Skin epidermis (tissue), 12 donors: ENCODE measurements around the gene CACNA2D2.
A peak's percentile ranks its signal among the peaks of the same experiment; 100 is the strongest.

Source experiments
- H3K27ac ChIP-seq, 21 experiments: fragments of 200-600 bp; sonication (generic) in 11 of 21; one replicate each; pipeline ENCODE4 v1.5.0; 2020; ENCODE audit warnings: mild to moderate bottlenecking in 3 of 21, inconsistent platforms in 2 of 21, moderate library complexity in 2 of 21
- H3K4me3 ChIP-seq, 7 experiments: fragments of 200-600 bp; sonication (generic) in 2 of 7; one replicate each; pipeline ENCODE4 v1.5.0; 2020; ENCODE audit warnings: inconsistent platforms in 2 of 7, mild to moderate bottlenecking in 2 of 7, moderate library complexity in 1 of 7

CACNA2D2 gene

DNA sequence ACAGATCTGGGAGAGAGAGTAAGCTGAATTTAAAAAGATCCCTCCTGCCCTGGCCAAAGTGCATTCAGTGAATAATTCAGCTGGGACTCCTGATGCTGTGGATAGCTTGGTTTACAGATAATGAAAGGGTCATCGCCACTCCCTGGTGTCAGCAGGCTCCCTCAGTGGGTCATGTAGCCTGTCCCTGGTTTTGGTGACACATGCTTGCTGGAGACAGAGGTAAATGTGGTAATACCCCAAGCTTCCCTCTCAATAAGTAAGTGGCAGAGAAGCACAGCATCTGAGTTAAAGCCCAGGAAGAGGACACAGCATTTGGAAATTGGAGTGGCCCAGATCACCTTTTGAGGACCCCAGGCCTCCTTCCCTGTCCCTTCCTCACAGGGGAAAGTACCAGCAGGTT is 146.0 kb downstream of the CACNA2D2 start:
- peak overlapping the region; percentile 69 to 98 (median 79) for H3K4me3 ChIP-seq
- H3K27ac ChIP-seq: peak overlapping the region in 8 of 21 experiments; percentile 14 to 99 (median 94)

DNA sequence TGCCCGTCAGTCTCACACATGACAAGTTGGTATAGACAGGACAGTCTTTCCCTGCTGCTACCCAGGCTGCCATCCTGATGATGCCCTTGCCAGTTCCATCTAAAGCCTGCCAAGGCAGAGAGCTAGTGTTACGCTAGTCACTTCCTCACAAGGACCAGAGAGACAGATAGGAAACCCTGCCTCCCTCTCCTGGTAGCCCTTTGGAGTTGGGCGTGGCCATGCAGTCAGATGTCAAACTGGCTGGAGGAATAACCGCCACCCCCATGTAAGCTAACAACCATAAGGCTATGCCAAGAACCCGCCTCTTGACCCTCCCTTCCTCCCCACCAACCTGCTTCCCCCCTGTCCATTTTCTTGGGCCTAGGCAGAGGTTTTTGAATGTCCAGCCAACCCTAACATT is 146.9 kb downstream of the CACNA2D2 start:
- Histone ChIP-seq H3K27ac (peak overlapping the region in 8 of 21 experiments; percentile 6 to 95 (median 44)), H3K4me3 (peak overlapping the region in 3 of 7 experiments; percentile 13 to 98 (median 15))

DNA sequence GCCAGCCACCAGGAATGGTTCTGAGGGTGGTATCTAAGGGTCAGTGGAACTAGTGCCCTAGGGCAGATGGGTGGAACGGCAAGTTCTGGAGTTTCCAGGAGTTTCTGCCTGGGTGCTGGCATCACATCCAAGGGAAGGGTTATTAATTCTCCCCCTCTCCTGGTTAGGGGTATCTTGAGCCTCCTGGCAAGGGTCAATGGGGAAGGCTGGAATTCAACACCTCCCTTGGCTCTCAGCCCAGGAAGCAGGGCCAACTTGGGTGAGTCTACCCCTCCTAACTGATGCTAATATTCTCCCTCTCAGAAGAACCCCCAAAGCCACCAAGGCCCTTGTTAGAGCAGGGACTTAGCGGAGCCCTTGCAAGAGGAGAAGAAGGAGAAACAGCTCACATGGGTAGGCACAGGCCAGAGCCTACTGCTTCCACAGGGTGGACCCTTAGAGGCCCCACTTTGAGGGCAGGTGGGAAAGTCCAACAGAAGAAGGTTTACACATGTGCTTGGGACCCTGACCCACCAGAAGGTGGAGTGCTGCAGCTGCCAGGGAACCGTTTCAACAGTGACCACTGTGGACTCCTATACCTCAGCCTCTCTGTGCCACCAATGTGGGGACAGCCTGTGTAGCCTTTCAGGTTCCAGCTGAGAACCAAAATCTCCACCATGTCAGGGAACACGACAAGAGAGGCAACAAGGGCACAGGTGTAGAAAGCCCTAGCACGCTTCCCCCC is 147.4 kb downstream of the CACNA2D2 start:
- Histone ChIP-seq H3K4me3 (peak overlapping the region in 1 of 7 experiments; percentile 98), H3K27ac (peak overlapping the region in 9 of 21 experiments; percentile 6 to 95 (median 42))

DNA sequence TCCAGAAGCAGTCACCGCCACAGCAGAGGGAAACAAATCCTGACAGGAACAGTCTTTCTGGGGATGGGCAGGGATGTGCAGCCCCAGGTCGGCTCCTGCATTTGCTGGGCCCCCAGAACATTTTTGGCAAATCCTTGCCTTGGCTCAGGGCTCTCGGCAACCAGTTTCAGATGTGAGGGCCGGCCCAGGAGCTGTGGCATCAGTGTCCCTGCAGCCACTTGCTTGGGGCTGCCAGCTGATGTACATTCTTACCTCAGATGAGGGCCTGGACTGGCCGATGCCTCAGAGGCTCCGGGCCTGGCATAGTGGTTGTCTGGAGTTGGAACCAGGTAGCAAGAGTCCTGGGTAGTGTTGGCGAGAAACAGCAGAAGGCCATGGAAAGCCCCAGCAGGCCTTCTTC is 148.6 kb downstream of the CACNA2D2 start:
- no peak overlapping the region for H3K4me3 ChIP-seq
- peak overlapping the region in 2 of 21 experiments; percentile 47 to 94 for H3K27ac ChIP-seq

DNA sequence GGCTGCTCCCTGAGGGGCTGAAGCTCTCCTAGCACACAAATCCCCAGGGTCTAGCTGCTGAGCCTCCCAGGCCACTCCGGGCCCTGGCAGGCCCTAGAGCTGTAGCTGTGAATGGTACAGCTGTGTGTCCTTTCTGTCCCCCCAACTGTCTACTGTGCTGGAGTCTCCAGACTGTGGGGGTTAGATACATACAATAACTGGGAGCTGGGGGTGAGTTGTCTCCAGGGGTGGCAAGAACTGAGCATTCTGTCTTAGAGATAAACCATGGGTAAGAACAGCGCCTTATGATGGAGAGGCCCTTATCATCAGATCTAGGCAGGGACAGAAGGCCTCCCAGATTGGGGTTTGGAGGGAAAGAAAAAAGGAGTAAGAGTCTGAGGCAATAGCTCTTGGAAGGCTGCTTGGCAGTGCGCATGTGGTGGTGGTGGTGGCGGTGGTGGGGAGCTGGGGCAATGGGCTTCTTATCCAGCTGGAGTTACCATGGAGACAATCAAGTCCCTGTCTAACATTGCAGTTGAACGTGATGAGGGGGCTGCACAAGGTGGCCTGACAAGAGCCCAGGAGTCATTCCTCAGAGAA is 149.2 kb downstream of the CACNA2D2 start:
- Histone ChIP-seq H3K27ac (no peak overlapping the region), H3K4me3 (no peak overlapping the region)

DNA sequence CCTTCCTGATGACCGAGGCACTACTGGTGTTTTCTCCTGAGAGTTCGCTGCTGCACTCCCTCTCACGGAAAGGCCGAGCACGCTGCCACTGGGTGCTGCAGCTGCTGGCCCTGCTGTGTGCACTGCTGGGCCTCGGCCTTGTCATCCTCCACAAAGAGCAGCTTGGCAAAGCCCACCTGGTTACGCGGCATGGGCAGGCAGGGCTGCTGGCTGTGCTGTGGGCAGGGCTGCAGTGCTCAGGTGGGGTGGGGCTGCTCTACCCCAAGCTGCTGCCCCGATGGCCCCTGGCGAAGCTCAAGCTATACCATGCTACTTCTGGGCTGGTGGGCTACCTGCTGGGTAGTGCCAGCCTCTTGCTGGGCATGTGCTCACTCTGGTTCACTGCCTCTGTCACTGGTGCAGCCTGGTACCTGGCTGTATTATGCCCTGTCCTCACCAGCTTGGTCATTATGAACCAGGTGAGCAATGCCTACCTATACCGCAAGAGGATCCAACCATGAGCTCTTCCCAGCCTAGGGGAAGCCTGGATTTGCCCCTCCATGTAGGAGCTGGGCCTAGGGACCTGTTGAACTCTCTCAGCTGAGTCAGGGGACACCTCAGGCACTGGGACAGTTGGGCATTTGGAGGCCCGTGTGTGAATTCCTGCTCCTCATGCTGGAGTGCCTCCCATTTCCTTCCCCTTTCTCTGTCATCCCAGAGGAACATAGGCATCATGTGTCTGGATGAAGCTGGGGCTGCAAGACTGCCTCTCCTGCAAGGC is 150.0 kb downstream of the CACNA2D2 start:
- Histone ChIP-seq H3K4me3 (no peak overlapping the region), H3K27ac (peak overlapping the region in 1 of 21 experiments; percentile 37)

DNA sequence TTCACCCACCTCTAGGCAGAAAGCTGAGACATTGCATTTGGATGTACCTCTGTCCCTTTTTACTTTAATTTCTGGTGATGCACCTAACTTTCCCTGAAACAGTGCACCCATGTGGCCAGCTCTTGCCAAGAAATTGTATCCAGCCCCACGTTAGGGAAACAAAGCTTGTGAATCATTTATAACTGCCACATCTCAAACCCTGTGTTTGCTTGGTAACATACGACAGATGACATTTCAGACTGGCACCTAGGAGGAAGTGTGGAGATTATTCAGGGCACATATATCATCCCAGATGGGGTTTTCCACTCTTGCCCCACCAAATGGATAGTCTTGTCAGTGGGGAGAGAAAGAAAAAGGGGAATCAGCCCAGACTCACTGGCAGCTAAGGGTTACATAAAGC is 150.7 kb downstream of the CACNA2D2 start:
- peak overlapping the region in 1 of 21 experiments; percentile 37 for H3K27ac ChIP-seq
- no peak overlapping the region for H3K4me3 ChIP-seq

DNA sequence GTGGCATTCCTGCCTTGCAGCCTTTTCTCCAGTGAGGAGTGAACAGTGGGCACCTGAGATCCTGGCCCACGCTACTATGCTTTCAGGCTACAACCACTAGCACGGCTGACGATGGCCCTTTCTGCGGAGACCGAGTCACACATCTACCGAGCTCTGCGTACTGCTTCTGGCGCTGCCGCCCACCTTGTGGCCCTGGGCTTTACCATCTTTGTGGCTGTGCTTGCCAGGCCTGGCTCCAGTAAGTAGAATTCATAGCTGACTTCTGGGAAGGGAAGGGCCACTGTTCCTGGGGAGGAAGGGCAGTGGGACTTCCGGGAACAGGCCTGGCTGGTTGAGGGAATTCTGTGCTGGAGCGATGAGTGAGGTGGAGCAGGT is 152.1 kb downstream of the CACNA2D2 start:
- H3K4me3 ChIP-seq: peak overlapping the region; percentile 34 to 81 (median 60)
- peak overlapping the region in 19 of 21 experiments; percentile 82 to 100 (median 92) for H3K27ac ChIP-seq

DNA sequence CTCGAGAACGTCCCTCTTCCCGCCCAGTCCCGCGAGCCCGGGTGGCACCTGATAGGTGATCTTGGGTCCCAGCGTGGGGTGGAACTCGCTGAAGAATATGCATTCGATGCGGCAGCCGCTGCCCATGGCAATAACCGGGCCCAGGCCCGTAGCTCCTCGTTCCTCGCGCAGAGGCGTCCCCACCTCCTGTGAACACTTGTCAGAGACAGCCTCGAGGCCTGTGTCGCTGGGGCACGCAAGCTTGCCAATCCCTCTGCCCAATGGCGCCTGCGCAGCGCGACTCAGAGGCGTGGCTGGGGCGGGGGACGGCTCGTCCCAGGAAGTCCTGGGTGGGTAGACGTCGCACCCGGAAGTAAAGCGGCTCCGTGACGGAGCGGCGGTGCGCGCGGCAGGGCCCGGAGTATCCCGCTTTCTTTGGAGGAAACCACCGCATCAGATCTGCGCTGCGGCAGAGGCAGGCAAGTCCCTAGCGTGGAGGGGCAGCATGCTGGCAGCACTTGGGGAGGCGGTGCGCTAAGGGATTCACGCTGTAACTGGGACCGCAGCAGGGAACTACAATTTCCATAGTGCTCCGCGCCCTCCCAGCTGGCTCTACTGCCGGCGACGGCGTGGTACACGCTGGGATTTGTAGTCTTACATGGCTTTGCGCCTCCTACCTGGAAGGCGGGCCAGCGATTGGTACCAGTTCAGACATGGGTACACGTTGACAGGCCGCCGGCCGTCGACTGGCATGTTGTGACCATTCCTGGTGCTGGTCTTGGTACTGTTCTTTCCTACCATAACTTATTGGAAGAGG is 152.7 kb downstream of the CACNA2D2 start, which contains the start of the genes CYB561D2 and NPRL2:
Gene CYB561D2 (plus strand): TSS at position 336 of the 796 bp plus-strand sequence. CDS start 572 bp downstream, outside the sequence.
Gene NPRL2 (minus strand): TSS at position 249 of the 796 bp plus-strand sequence. CDS start 123 bp downstream, at position 126.
- Histone ChIP-seq H3K27ac (peak within 1 kb of the TSS; percentile 74 to 100 (median 92)), H3K4me3 (peak within 1 kb of the TSS; percentile 34 to 81 (median 60))

DNA sequence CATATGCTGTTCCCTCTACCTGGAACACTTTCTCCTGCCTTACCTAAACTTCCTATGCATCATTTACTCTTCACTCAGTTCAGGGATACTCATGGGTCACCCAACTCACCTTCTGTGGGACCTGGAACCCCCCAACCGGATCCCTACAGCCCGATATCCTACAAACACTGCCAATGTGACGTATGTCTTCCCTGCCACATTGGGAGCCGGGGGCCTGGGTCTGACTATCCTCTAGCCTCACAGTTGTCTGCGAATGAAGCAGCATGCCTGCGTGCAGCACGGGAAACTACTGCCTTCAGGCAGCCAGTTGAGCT is 153.3 kb downstream of the CACNA2D2 start:
- H3K4me3 ChIP-seq: peak overlapping the region; percentile 34 to 81 (median 60)
- H3K27ac ChIP-seq: peak overlapping the region; percentile 59 to 100 (median 92)

DNA sequence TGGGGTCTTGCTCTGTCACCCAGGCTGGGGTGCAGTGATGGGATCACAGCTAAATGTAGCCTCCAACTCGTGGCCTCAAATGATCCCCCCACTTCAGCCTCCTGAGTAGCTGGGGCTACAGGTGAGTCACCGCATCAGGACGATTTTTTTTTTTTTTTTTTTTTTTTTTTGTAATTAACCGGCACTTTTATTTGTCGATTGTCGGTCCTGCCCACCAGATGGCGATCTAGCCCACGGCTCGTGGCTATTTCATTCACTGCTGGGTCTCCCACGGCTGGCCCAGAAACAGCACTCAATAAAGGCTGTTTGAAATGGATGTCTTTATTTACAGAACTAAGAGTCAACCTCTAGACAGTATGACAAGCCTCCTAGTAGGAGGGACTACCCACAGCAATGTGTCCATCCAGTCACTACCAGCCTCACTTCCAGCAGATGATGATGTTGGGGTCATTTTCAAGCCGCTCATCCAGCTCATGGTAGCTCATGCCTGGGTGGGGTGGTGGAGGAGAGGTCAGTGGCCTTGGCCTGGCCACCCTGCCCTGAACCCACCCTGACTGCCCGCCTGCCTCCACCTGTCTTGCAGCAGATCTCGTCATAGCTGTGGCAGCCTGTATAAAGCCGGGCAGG is 156.1 kb downstream of the CACNA2D2 start:
- Histone ChIP-seq H3K27ac (peak overlapping the region in 2 of 21 experiments; percentile 12 to 28), H3K4me3 (no peak overlapping the region)

DNA sequence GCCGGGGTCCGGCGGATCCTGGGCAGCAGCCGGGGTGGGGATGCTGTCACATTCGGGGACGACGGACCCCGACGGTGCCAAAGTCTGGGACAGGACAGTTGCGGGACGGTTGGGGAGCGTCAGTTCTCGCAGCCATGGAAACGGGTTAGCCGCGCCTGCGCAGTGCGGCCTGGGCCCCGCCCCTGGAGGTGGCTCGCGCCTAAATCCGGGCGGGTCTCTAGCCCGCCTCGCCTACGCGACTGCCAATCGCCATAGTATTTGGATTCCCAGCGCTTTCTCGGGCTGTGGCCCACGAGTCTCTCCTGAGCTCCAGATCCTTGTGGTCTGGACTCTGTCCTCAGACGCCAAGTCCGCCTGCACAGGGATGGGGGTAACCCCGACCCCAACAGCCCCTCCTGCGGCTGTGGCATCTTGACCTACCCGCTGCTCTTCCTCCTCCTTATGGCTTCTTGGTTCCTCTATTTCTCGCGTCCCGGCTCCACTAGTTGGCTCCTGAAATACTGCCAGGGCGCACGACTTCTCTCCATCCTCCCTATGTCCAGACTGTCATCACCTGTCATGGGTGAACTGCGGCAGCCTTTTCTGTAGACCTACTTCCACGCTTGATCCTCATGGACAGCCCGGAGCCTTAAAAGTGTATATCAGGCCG is 157.7 kb downstream of the CACNA2D2 start, which contains the start of gene ZMYND10:
Gene ZMYND10 (minus strand): TSS at position 147 of the 649 bp plus-strand sequence. CDS start 153 bp downstream, outside the sequence.
- peak within 1 kb of the TSS in 4 of 21 experiments; percentile 23 to 65 (median 52) for H3K27ac ChIP-seq
- peak within 1 kb of the TSS in 6 of 7 experiments; percentile 16 to 37 (median 29) for H3K4me3 ChIP-seq

DNA sequence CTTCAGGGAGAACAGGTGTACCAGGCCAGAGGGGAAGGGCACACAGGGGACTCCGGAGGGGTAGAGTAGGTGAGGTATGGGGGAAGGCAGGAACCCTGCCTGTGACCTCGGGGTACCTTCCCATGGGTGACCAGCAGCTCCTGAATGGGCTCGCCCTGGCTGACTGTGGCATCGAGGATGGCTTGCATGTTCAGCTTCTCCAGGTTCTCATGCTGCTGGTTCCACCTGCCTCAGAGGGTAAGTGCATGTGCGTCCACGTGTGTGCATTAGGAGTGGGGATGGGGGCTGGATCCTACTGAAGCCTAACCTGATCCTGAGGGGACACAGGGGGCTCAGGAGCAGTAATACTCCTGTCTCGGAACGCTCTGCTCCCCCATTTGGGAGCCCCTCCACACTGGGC is 158.4 kb downstream of the CACNA2D2 start:
- H3K27ac ChIP-seq: no peak overlapping the region

DNA sequence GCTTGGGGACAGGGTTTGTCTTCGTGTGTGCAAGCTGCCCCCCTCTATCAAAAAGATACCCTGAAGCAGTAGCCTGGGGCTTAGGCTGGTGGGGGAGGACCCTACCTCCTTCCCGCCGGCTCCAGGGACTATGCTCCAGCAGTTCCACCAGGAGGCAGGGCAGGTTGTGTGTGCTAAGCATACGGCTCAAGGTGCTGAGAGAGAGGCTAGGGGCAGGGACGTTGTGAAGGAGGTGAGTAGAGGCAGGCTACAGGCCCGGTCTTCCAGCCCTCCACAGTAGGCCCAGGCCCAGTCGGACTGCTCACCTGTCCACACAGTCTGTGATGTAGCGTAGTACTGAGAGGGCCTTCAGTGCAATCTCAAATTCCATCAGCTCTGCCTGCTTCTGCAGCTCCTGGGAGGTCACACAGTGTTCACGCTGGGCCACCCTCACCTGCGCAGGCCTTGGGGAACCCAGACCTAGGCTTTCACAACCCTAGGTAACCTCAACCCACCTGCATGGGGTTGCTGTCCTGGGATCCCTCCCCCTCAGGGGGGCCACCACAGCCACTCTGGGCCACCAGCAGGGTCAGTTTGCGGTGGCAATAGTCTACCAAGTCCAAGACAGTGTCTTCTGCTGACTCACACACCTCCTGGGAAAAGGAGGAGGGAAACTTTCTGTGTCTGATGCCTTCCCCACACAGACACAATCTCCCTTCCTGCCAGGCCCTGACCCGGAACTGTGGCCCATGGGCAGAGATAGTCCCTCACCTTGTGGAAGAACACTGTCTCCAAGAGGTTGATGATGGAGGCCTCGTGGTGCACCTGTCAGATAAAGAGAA is 160.4 kb downstream of the CACNA2D2 start:
- peak overlapping the region in 4 of 21 experiments; percentile 23 to 98 (median 97) for H3K27ac ChIP-seq
- no peak overlapping the region for H3K4me3 ChIP-seq

More for the DNA sequence above, 158.4 kb downstream of the CACNA2D2 start:
- peak overlapping the region in 5 of 7 experiments; percentile 16 to 37 (median 26) for H3K4me3 ChIP-seq

DNA sequence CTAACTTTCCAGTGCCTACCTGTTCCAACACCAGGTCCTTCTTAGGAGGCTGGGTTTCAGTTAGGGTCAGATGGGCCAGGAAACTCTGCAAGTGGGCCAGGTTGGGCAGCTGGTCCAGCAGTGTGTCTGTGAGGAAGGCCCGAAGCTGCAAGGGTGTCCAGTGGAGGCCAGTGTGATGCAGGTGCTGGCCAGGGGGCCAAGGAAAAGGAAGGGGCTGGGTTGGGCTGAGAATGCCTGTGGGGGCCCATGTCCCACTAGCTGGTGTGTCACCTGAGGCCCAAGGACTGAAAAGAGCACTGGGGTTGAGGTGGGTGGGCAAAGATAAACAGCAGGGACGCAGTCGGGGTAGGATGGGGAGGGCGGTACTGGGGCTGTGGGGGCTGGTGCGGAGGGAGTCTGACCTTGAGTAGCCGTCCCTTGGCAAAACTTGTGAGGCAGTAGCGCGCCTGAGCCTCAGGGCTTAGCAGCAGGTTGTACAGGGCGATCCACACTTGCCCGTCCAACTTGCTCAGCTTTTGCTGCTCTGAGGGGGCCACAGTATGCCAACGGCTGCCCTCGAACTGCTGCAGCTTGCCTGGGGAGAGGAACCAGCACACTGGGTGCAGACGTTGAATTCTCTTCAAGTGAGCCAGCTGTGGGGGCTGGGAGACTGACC is 161.3 kb downstream of the CACNA2D2 start:
- peak overlapping the region in 11 of 21 experiments; percentile 83 to 98 (median 97) for H3K27ac ChIP-seq
- no peak overlapping the region for H3K4me3 ChIP-seq

DNA sequence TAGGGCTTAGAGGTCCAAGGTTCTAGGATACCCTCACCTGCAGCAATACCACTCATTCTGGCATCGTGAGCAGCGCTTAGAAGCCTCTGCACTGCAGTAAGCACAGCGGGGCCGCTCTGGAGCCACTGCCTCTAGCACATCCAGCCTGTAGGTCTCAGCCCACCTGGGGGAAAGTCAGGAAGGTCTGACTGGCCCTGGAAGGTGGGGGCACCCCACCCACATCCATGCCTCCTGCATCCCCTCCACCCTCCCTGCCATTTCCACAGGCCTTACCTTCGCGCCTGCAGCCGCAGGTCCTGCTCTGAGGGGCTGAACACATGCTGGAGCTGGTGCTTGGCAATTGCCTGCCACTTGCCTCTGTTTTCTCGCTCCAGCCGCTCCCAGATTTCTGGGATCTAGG is 161.9 kb downstream of the CACNA2D2 start:
- H3K27ac ChIP-seq: peak overlapping the region in 20 of 21 experiments; percentile 77 to 98 (median 96)
- H3K4me3 ChIP-seq: peak overlapping the region in 5 of 7 experiments; percentile 42 to 87 (median 65)
